OCI-LY7 (cell line): ENCODE data around the gene PINK1. TPM values are rescaled to one million over a fixed set of nuclear protein-coding genes. Genes with fewer than 3 reads are reported as not detected.
A peak's percentile ranks its signal among the peaks of the same experiment; 100 is the strongest.

Experiments
- BruUV-seq: library from RNA; stranded (reverse); fragments of 400-500 nt; replicated peaks from 2 replicates; lab custom pipeline; 2021; lab: Mats Ljungman, UMichigan
- CTCF ChIA-PET: fragments of 300-600 bp; sonication (Branson Sonifier 250); formaldehyde crosslinking; loops from one replicate; lab custom pipeline; 2022; ENCODE audit warnings: antibody characterized with exemption; ENCODE audit not compliant: unreplicated experiment; lab: Charles Lee
- POLR2A ChIA-PET: fragments of 300-600 bp; sonication (Branson Sonifier 250); formaldehyde crosslinking; loops from one replicate; lab custom pipeline; 2022; ENCODE audit warnings: antibody characterized with exemption; lab: Charles Lee
- DNase-seq: peaks from one replicate; pipeline ENCODE4 v3.0.0-alpha.2; 2015; ENCODE audit warnings: low spot score
- H2AFZ ChIP-seq: fragments of 200-600 bp; sonication (generic), shearing (Covaris generic); 2 replicates; pipeline ENCODE4 v1.6.1; 2014; ENCODE audit warnings: mild to moderate bottlenecking, antibody characterized with exemption, low read length, moderate library complexity
- H3K27ac ChIP-seq: fragments of 200-600 bp; sonication (generic); 2 replicates; pipeline ENCODE4 v1.5.1; 2014; ENCODE audit warnings: mixed run types, low read depth, mild to moderate bottlenecking, moderate library complexity, low read length, inconsistent platforms; ENCODE audit not compliant: poor library complexity, severe bottlenecking
- H3K36me3 ChIP-seq: fragments of 200-600 bp; sonication (generic); 2 replicates; pipeline ENCODE4 v1.6.1; 2014; ENCODE audit warnings: mild to moderate bottlenecking, antibody characterized with exemption, low read length, moderate library complexity, mixed read lengths; ENCODE audit not compliant: insufficient read depth
- H3K4me1 ChIP-seq: fragments of 200-600 bp; sonication (generic); 2 replicates; pipeline ENCODE4 v1.5.1; 2014; ENCODE audit warnings: mild to moderate bottlenecking, low read length; ENCODE audit not compliant: insufficient read depth, poor library complexity, severe bottlenecking
- H3K4me2 ChIP-seq: fragments of 200-600 bp; sonication (generic); 2 replicates; pipeline ENCODE4 v1.6.1; 2014; ENCODE audit warnings: mild to moderate bottlenecking, low read length
- H3K4me3 ChIP-seq: fragments of 200-600 bp; sonication (generic); 2 replicates; pipeline ENCODE4 v1.5.1; 2014; ENCODE audit warnings: mild to moderate bottlenecking, low read depth, low read length; ENCODE audit not compliant: poor library complexity, severe bottlenecking
- H3K79me2 ChIP-seq: fragments of 200-600 bp; sonication (generic); 2 replicates; pipeline ENCODE4 v1.6.1; 2016; ENCODE audit warnings: low read depth, mild to moderate bottlenecking, low read length, moderate library complexity, mixed read lengths; ENCODE audit not compliant: insufficient read depth
- H3K9me2 ChIP-seq: fragments of 200-600 bp; sonication (generic); 2 replicates; pipeline ENCODE4 v1.6.1; 2016; ENCODE audit warnings: mild to moderate bottlenecking, low read length, mixed read lengths; ENCODE audit not compliant: insufficient read depth
- H3K9me3 ChIP-seq: fragments of 200-600 bp; sonication (generic); 2 replicates; pipeline ENCODE4 v1.6.1; 2014; ENCODE audit warnings: mild to moderate bottlenecking, mixed run types, low read length, mixed read lengths
- H4K20me1 ChIP-seq: fragments of 200-600 bp; sonication (generic); 2 replicates; pipeline ENCODE4 v1.6.1; 2014; ENCODE audit warnings: mild to moderate bottlenecking, antibody characterized with exemption, low read length, moderate library complexity, mixed read lengths; ENCODE audit not compliant: insufficient read depth
- CTCF ChIP-seq: fragments of 200-600 bp; sonication (generic); conservative IDR thresholded peaks from 2 replicates; pipeline ENCODE4 v1.5.1; 2014; ENCODE audit warnings: mild to moderate bottlenecking, antibody characterized with exemption, low read length, moderate library complexity, mixed read lengths
- EZH2phosphoT487 ChIP-seq: fragments of 200-600 bp; sonication (generic); IDR thresholded peaks from 2 replicates; pipeline ENCODE4 v1.6.1; 2018; ENCODE audit warnings: low read depth, borderline replicate concordance, mild to moderate bottlenecking, mixed run types, antibody characterized with exemption, low read length, moderate library complexity, mixed read lengths
- intact Hi-C: fragments of 100-400 bp; cut with micrococcal nuclease; formaldehyde crosslinking; loops from one replicate; pipeline ENCODE4 v1.10.0; 2022; ENCODE audit not compliant: unreplicated experiment
- total RNA-seq, 2 experiments: library from RNA; depleted of rRNA in 1 of 2; stranded (reverse); fragments of >200 nt in 1 of 2; shearing (Covaris generic) in 1 of 2; gene quantifications; 2 replicates each; pipeline ENCODE4 v1.2.3, GENCODE V29; 2014 to 2022

Gene PINK1
- total RNA-seq, 2 experiments from 2014 or later = 8.9 to 13.4 TPM

- no peak for DNase-seq
- BruUV-seq = no TSS peak
- H3K36me3 ChIP-seq = no peaks in the 10 kb centered on the region
- H3K9me2 ChIP-seq = no peaks in the 10 kb centered on the region
- CTCF ChIA-PET = no interaction called here
- no peak overlapping the region for H3K27ac ChIP-seq
- no peaks in the 10 kb centered on the region for H4K20me1 ChIP-seq
- TF ChIP-seq EZH2phosphoT487 (no peak), CTCF (no peak)
- H3K4me3 ChIP-seq = no peak overlapping the region
- intact Hi-C loops = loop anchor here (2.0 to 10.0 kb wide), 3 partner anchors 58 to 418 kb away; no protein-coding TSS in a partner anchor
- H3K9me3 ChIP-seq = 0 out of 2 replicates have a peak, but pooled peaks cover 10% of the 10 kb centered on the region
- H3K4me2 ChIP-seq = no peak overlapping the region
- POLR2A ChIA-PET = no interaction called here
- peaks cover 14% of the 10 kb centered on the region for H3K4me1 ChIP-seq
- H3K79me2 ChIP-seq = no peaks in the 10 kb centered on the region
- peak overlapping the region; percentile 84; the same call in 1 of the 2 replicates for H2AFZ ChIP-seq
Measured at GRCh38 chr1:20632386-20632785, 872 bp upstream of the PINK1 start.

GRCh38 chr1:20634065-20634593, 871 bp downstream of the PINK1 start:
- DNase-seq = peak; percentile 13
- H3K9me3 ChIP-seq = no peaks in the 10 kb centered on the region
- peak overlapping the region; percentile 97 for H2AFZ ChIP-seq
- peak overlapping the region; percentile 91 for H3K4me3 ChIP-seq
- peaks cover 14% of the 10 kb centered on the region for H3K4me1 ChIP-seq
- POLR2A ChIA-PET = interaction anchor here (0.5 to 2.4 kb wide), 6 partner anchors 12 to 114 kb away, joined by 3 to 10 read pairs (median 4); partner anchors contain the start of gene DDOST
- no peak overlapping the region for H3K27ac ChIP-seq
- intact Hi-C loops = loop anchor here (2.0 to 10.0 kb wide), 3 partner anchors 27 to 419 kb away; partner anchors contain the start of gene DDOST
- CTCF ChIA-PET = interaction anchor here (0.5 to 1.0 kb wide), 6 partner anchors 14 to 59 kb away, joined by 3 to 11 read pairs (median 4); no protein-coding TSS in a partner anchor
- no peaks in the 10 kb centered on the region for H3K36me3 ChIP-seq
- peak overlapping the region; percentile 89 for H3K4me2 ChIP-seq
- no TSS peak for BruUV-seq
- TF ChIP-seq EZH2phosphoT487 (no peak), CTCF (no peak)
- H3K9me2 ChIP-seq = no peaks in the 10 kb centered on the region
- no peaks in the 10 kb centered on the region for H3K79me2 ChIP-seq
- no peaks in the 10 kb centered on the region for H4K20me1 ChIP-seq
